RKO (cell line): Measurements from ENCODE around the gene ACSM6.
"Not testable (repeated sequence)": the region's sequence is repeated elsewhere in the genome, so short reads cannot be mapped to it uniquely, and the experiment has no call there.

Experiments
- DNase-seq: peaks from one replicate; pipeline ENCODE4 v3.0.0-alpha.2; 2016; ENCODE audit warnings: low spot score

Gene ACSM6

GRCh38 chr10:95214793-95215192 lies 20.8 kb downstream of the ACSM6 start:
- no peak for DNase-seq

- DNase-seq: no peak
These were observed 23.4 kb downstream of the ACSM6 start for GRCh38 chr10:95217476-95217875.

GRCh38 chr10:95220539-95220938 lies 26.5 kb downstream of the ACSM6 start:
- no peak for DNase-seq

- no peak for DNase-seq
These were observed 27.1 kb downstream of the ACSM6 start for GRCh38 chr10:95221124-95221523.

GRCh38 chr10:95225136-95225535 lies 31.1 kb downstream of the ACSM6 start:
- no peak for DNase-seq

- not testable (repeated sequence) for DNase-seq
These were observed 35.1 kb downstream of the ACSM6 start for GRCh38 chr10:95228934-95229723.

- peak; percentile 84 for DNase-seq
These were observed 35.9 kb downstream of the ACSM6 start for GRCh38 chr10:95229724-95230627.

GRCh38 chr10:95230677-95231586 lies 36.9 kb downstream of the ACSM6 start:
- DNase-seq: not testable (repeated sequence)

- DNase-seq: no peak
These were observed 39.5 kb downstream of the ACSM6 start for GRCh38 chr10:95233377-95234034.

- no peak for DNase-seq
These were observed 40.9 kb downstream of the ACSM6 start for GRCh38 chr10:95234951-95235350.

GRCh38 chr10:95235676-95236067 lies 41.6 kb downstream of the ACSM6 start:
- DNase-seq: no peak

GRCh38 chr10:95236068-95236903 lies 42.2 kb downstream of the ACSM6 start:
- DNase-seq: peak; percentile 56

- DNase-seq: no peak
These were observed 43.5 kb downstream of the ACSM6 start for GRCh38 chr10:95237376-95238170.

- not testable (repeated sequence) for DNase-seq
These were observed 46.1 kb downstream of the ACSM6 start for GRCh38 chr10:95240096-95240495.

GRCh38 chr10:95240811-95241210 lies 46.8 kb downstream of the ACSM6 start:
- DNase-seq: no peak

- DNase-seq: no peak
These were observed 47.5 kb downstream of the ACSM6 start for GRCh38 chr10:95241533-95241932.

- peak; percentile 63 for DNase-seq
These were observed 48.7 kb downstream of the ACSM6 start for GRCh38 chr10:95242581-95243317.

- DNase-seq: no peak
These were observed 49.2 kb downstream of the ACSM6 start for GRCh38 chr10:95243318-95243617.

GRCh38 chr10:95244152-95244551 lies 50.1 kb downstream of the ACSM6 start:
- DNase-seq: no peak
